ENCODE data around the gene PLCB4. TPM values are rescaled to one million over a fixed set of nuclear protein-coding genes. Genes with fewer than 3 reads are reported as not detected.

Gene PLCB4
- total RNA-seq, 4 donors from 2014 or later, result 30.7 to 61.8 (median 47.6) TPM

DNA sequence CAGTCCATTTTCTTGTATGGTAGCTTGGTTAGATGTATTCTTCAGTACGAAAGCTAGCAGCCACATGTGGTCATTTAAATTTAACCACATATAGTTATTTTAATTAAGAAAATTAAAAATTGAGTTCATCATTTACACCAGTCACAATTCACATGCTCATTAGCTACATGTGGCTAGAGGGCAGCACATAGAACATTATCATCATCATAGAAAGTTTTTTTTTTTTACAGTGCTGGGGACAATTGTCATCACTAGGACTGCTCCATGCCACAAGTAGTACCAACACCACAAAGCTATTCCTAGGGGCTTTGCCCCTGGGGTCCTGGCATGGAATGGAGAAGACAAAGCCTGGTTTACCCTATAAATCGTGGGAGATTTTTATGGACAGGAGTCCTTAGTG, 30.5 kb downstream of the PLCB4 start:
- DNase-seq (ENCODE audit: extremely low spot score), result no peak
- H3K36me3 ChIP-seq, result peaks cover 0 to 9% (median 3%) of the 10 kb centered on the region in 4 donors
- 92% methylated on average over 2 of the region's 2 CpGs for WGBS
- H3K27me3 ChIP-seq, result no peaks in the 10 kb centered on the region
- no peaks in the 10 kb centered on the region for H3K9me3 ChIP-seq
- H3K4me1 ChIP-seq, result peaks cover 0 to 6% (median 3%) of the 10 kb centered on the region in 4 donors
- H3K4me3 ChIP-seq, result no peak overlapping the region
- no peak for TF ChIP-seq POLR2AphosphoS5 (IDR thresholded peaks at IDR 0.05)
- TF ChIP-seq, protein P1, sequence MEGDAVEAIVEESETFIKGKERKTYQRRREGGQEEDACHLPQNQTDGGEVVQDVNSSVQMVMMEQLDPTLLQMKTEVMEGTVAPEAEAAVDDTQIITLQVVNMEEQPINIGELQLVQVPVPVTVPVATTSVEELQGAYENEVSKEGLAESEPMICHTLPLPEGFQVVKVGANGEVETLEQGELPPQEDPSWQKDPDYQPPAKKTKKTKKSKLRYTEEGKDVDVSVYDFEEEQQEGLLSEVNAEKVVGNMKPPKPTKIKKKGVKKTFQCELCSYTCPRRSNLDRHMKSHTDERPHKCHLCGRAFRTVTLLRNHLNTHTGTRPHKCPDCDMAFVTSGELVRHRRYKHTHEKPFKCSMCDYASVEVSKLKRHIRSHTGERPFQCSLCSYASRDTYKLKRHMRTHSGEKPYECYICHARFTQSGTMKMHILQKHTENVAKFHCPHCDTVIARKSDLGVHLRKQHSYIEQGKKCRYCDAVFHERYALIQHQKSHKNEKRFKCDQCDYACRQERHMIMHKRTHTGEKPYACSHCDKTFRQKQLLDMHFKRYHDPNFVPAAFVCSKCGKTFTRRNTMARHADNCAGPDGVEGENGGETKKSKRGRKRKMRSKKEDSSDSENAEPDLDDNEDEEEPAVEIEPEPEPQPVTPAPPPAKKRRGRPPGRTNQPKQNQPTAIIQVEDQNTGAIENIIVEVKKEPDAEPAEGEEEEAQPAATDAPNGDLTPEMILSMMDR (IDR thresholded peaks at IDR 0.05), result no peak
- no peak for TF ChIP-seq EP300 (IDR thresholded peaks at IDR 0.05)
- TF ChIP-seq POLR2A (IDR thresholded peaks at IDR 0.05; ENCODE audit: low read depth), result no peak
- intact Hi-C loops (cut with DNase I), result no loop called here
- H3K27ac ChIP-seq (replicated peaks in 1 of 4), result no peak overlapping the region

DNA sequence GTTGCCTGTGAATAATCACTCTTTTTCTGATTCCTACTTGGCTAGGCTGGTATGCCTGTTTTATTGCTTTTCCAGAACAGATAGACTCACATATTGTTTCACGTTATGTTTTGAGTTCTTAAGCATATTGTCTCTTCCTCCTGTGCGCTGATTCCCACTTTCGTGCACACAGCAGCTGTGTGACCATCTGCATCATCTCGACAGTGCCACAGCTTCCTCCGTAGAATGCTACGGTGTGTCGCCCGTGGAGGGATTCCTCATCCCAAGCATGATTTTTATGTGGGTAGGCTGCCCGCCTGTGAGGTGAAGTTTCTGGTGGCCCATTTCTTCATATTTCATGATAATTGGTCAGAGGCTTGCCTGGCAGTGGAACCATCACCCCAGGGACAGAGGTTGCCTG, 31.8 kb downstream of the PLCB4 start:
- DNase-seq (ENCODE audit: extremely low spot score), result no peak
- intact Hi-C loops (cut with DNase I), result no loop called here
- H3K27ac ChIP-seq (replicated peaks in 1 of 4), result no peak overlapping the region
- H3K27me3 ChIP-seq, result no peaks in the 10 kb centered on the region
- WGBS, result 94% methylated on average over 9 of the region's 9 CpGs
- H3K4me1 ChIP-seq, result peaks cover 0 to 4% (median 1%) of the 10 kb centered on the region in 4 donors
- TF ChIP-seq POLR2AphosphoS5 (IDR thresholded peaks at IDR 0.05) (no peak), EP300 (IDR thresholded peaks at IDR 0.05) (no peak), POLR2A (IDR thresholded peaks at IDR 0.05; ENCODE audit: low read depth) (no peak)
- TF ChIP-seq, protein P1 (IDR thresholded peaks at IDR 0.05), result no peak
- no peak overlapping the region for H3K4me3 ChIP-seq
- peaks cover 0 to 9% (median 3%) of the 10 kb centered on the region in 4 donors for H3K36me3 ChIP-seq
- no peaks in the 10 kb centered on the region for H3K9me3 ChIP-seq

DNA sequence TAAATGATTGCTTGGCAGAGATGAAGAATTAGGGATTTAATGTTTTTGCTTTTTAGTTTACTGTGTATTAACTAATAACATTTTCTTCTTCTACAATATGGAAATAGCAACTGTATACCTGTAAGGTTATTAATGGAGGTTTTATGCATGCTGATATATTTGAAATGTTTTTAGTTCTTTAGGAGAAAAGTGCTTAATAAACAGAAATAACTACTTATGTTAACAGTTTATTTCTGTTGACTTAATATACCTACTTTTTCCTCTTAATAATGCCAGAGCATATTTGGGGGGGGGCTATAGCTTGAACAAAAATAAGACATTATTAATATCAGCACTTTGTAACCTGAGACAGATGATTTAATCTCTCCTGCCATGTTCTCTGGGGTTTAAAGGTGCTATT, 33.6 kb downstream of the PLCB4 start:
- DNase-seq (ENCODE audit: extremely low spot score), result no peak
- no peaks in the 10 kb centered on the region for H3K27me3 ChIP-seq
- TF ChIP-seq EP300 (IDR thresholded peaks at IDR 0.05) (no peak), POLR2A (IDR thresholded peaks at IDR 0.05; ENCODE audit: low read depth) (no peak), POLR2AphosphoS5 (IDR thresholded peaks at IDR 0.05) (no peak)
- TF ChIP-seq, protein P1 (IDR thresholded peaks at IDR 0.05), result no peak
- intact Hi-C loops (cut with DNase I), result no loop called here
- peaks cover 0 to 4% (median 1%) of the 10 kb centered on the region in 4 donors for H3K4me1 ChIP-seq
- H3K4me3 ChIP-seq, result no peak overlapping the region
- H3K27ac ChIP-seq (replicated peaks in 1 of 4), result no peak overlapping the region
- H3K9me3 ChIP-seq, result no peaks in the 10 kb centered on the region
- H3K36me3 ChIP-seq, result peaks cover 0 to 9% (median 3%) of the 10 kb centered on the region in 4 donors

DNA sequence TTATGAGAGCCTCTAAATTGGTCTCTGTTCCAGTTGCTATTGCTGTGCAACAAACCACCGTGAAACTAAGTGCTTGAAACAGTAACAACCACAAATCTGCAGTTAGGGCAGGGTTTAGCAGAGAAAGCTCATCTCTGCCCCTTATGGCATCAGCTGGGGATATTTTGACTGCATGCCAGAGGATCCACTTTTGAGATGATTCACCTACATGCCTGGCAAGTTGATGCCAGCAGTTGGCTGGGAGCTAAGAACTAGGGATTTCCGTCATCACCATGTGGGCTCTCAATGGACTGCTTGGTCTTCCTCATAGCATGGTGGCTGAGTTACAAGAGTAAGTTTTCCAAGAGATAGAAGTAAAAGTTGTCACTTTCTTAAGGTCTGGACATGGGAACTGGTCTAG, 35.1 kb downstream of the PLCB4 start:
- peaks cover 0 to 9% (median 3%) of the 10 kb centered on the region in 4 donors for H3K36me3 ChIP-seq
- TF ChIP-seq POLR2AphosphoS5 (IDR thresholded peaks at IDR 0.05) (no peak), EP300 (IDR thresholded peaks at IDR 0.05) (no peak), POLR2A (IDR thresholded peaks at IDR 0.05; ENCODE audit: low read depth) (no peak)
- TF ChIP-seq, protein P1 (IDR thresholded peaks at IDR 0.05), result no peak
- H3K27me3 ChIP-seq, result no peaks in the 10 kb centered on the region
- no peak overlapping the region for H3K4me3 ChIP-seq
- H3K4me1 ChIP-seq, result peaks cover 0 to 12% (median 4%) of the 10 kb centered on the region in 4 donors
- no peaks in the 10 kb centered on the region for H3K9me3 ChIP-seq
- 88% methylated on average over 2 of the region's 2 CpGs for WGBS
- no peak overlapping the region for H3K27ac ChIP-seq (replicated peaks in 1 of 4)
- no peak for DNase-seq (ENCODE audit: extremely low spot score)
- intact Hi-C loops (cut with DNase I), result no loop called here

DNA sequence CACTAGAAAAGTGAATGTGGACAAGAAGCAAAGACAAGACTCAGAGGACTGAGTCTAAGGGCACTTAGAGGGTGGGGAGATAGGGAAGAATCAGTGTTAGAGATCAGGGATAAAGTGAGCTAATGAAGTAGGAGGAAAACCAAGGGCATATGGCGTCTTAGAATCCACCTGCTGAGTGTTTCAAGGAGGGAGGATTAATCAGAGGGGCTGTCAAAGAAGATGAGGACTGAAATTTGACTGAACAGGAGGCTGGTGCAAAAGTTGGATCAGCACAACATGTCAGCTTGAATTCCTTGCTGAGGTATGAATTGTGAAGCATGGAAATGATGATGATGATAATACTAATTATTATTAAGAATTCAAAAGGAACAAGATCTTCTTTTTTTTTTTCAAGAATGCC, 39.4 kb downstream of the PLCB4 start:
- no peaks in the 10 kb centered on the region for H3K9me3 ChIP-seq
- no peak overlapping the region for H3K4me3 ChIP-seq
- intact Hi-C loops (cut with DNase I), result no loop called here
- DNase-seq (ENCODE audit: extremely low spot score), result no peak
- no peak overlapping the region for H3K27ac ChIP-seq (replicated peaks in 1 of 4)
- no peaks in the 10 kb centered on the region for H3K36me3 ChIP-seq
- WGBS, result 88% methylated on average over 1 of the region's 1 CpG
- no peaks in the 10 kb centered on the region for H3K27me3 ChIP-seq
- peaks cover 31 to 52% (median 45%) of the 10 kb centered on the region in 4 donors for H3K4me1 ChIP-seq
- TF ChIP-seq, protein P1 (IDR thresholded peaks at IDR 0.05), result no peak
- TF ChIP-seq POLR2AphosphoS5 (IDR thresholded peaks at IDR 0.05), result no peak
- TF ChIP-seq POLR2A (IDR thresholded peaks at IDR 0.05; ENCODE audit: low read depth), result no peak
- no peak for TF ChIP-seq EP300 (IDR thresholded peaks at IDR 0.05)
